ENCODE data around the gene C1QTNF5. TPM values are rescaled to one million over a fixed set of nuclear protein-coding genes. Genes with fewer than 3 reads are reported as not detected.
A peak's percentile ranks its signal among the peaks of the same experiment; 100 is the strongest.

The C1QTNF5 gene
- total RNA-seq, 2 donors from 2014 or later, result 0.62 to 0.66 TPM

DNA sequence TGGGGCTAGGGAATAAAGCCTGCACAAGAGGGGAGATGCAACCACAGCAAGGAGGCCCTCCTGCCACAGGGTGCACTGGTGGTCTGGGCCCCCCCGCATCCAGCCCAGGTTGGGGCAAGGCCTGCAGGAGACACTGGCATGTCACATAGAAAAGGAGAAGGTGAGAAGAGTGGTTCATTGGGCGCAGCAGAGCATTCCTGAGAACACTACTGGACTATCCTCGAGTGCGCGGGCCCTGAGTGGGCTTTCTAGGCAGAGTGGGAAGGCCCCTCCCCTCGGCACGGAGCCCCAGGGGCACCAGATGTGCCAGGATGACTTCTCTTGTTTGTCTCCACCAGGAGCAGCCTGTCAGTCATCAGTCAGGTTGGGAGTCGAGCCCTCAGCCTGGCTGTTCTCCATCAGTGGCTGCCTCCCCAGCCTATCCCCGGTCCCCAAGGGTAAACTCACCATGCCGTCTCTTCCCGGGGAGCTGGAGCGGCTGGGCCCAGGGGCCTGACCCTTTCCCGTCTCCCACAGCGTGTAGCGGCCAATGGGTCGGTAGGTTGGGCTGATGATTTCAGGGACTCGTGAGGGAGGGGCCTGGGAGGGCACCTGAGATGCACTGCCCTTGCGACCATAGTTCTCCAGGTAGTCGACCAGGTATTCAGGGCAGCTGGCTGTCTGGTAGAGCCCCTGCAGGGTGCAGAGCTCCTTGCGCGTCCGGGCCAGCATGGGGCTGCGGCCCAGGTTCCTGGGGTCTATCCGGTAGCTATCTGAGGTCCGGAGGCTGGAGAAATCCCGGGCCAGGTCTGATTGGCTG is 31.8 kb upstream of the C1QTNF5 start:
- Histone ChIP-seq H3K9ac (ENCODE audit: extremely low read depth, low read length, poor library complexity, severe bottlenecking) (no peak overlapping the region), H3K36me3 (ENCODE audit: control insufficient read depth, insufficient read depth, low read length) (peaks cover 44% of the 10 kb centered on the region), H3K27me3 (ENCODE audit: control insufficient read depth, insufficient read depth, low read length, poor library complexity, severe bottlenecking) (no peaks in the 10 kb centered on the region), H3K27ac (ENCODE audit: low read depth, low read length) (no peak overlapping the region), H3K9me3 (ENCODE audit: control insufficient read depth, low read length) (no peaks in the 10 kb centered on the region), H3K4me1 (ENCODE audit: control insufficient read depth, insufficient read depth, low read length) (peaks cover 43% of the 10 kb centered on the region), H3K4me3 (ENCODE audit: low read length) (no peak overlapping the region)
- WGBS, 2 experiments (ENCODE audit: insufficient coverage in 1 of 2, insufficient read length in 1 of 2), result 93 to 95% methylated on average over 18 to 26 of the region's 26 CpGs
- peaks cover 68% of the 10 kb centered on the region for H3K4me1 Mint-ChIP-seq
- TF ChIP-seq CTCF (conservative IDR thresholded peaks at IDR 0.05), result no peak
- H3K9me3 Mint-ChIP-seq, result no peaks in the 10 kb centered on the region
- H3K27me3 Mint-ChIP-seq (ENCODE audit: insufficient read depth), result no peaks in the 10 kb centered on the region
- peaks cover 18% of the 10 kb centered on the region for H3K36me3 Mint-ChIP-seq (ENCODE audit: low read depth)
- DNase-seq, result peak; percentile 36
- H3K27ac Mint-ChIP-seq, result no peak overlapping the region
- H3K4me3 Mint-ChIP-seq, result no peak overlapping the region

DNA sequence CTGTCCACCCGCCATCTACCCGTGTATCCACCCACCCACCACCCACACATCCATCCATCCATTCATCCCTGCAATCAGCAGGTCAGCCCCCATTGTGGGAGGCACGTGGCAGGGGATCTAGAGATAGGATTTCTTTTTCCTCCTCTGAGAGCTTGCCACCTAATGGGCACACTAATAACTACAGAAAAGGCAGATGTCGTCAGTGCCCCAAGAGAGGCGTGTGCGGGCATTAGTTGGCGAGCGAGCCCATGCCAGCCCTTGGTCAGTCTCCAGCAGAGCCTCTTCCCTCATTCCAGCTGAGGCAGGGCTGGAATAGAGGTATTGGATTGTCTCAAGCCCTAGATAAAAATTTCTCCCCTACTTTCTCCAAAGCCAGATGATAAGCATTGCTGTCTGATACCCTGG is 31.1 kb upstream of the C1QTNF5 start:
- 69 to 86% methylated on average over 4 to 8 of the region's 8 CpGs for WGBS, 2 experiments (ENCODE audit: insufficient coverage in 1 of 2, insufficient read length in 1 of 2)

GRCh38 chr11:119371067-119371601 is 30.5 kb upstream of the C1QTNF5 start:
- peaks cover 6% of the 10 kb centered on the region for H3K27me3 Mint-ChIP-seq (ENCODE audit: insufficient read depth)
- Histone ChIP-seq H3K9ac (ENCODE audit: extremely low read depth, low read length, poor library complexity, severe bottlenecking) (no peak overlapping the region), H3K36me3 (ENCODE audit: control insufficient read depth, insufficient read depth, low read length) (peaks cover 52% of the 10 kb centered on the region), H3K4me3 (ENCODE audit: low read length) (no peak overlapping the region), H3K9me3 (ENCODE audit: control insufficient read depth, low read length) (no peaks in the 10 kb centered on the region), H3K27ac (ENCODE audit: low read depth, low read length) (no peak overlapping the region), H3K27me3 (ENCODE audit: control insufficient read depth, insufficient read depth, low read length, poor library complexity, severe bottlenecking) (no peaks in the 10 kb centered on the region), H3K4me1 (ENCODE audit: control insufficient read depth, insufficient read depth, low read length) (peaks cover 32% of the 10 kb centered on the region)
- H3K4me3 Mint-ChIP-seq, result no peak overlapping the region
- no peak overlapping the region for H3K27ac Mint-ChIP-seq
- H3K9me3 Mint-ChIP-seq, result no peaks in the 10 kb centered on the region
- no peak for DNase-seq
- WGBS, 2 experiments (ENCODE audit: insufficient coverage in 1 of 2, insufficient read length in 1 of 2), result 82 to 88% methylated on average over 8 of the region's 8 CpGs
- no peak for TF ChIP-seq CTCF (conservative IDR thresholded peaks at IDR 0.05)
- peaks cover 24% of the 10 kb centered on the region for H3K36me3 Mint-ChIP-seq (ENCODE audit: low read depth)
- peaks cover 59% of the 10 kb centered on the region for H3K4me1 Mint-ChIP-seq

More for the DNA sequence above, 31.1 kb upstream of the C1QTNF5 start:
- Histone ChIP-seq H3K4me1 (ENCODE audit: control insufficient read depth, insufficient read depth, low read length) (peaks cover 38% of the 10 kb centered on the region), H3K27me3 (ENCODE audit: control insufficient read depth, insufficient read depth, low read length, poor library complexity, severe bottlenecking) (no peaks in the 10 kb centered on the region), H3K27ac (ENCODE audit: low read depth, low read length) (no peak overlapping the region), H3K36me3 (ENCODE audit: control insufficient read depth, insufficient read depth, low read length) (peaks cover 51% of the 10 kb centered on the region), H3K9ac (ENCODE audit: extremely low read depth, low read length, poor library complexity, severe bottlenecking) (no peak overlapping the region), H3K4me3 (ENCODE audit: low read length) (no peak overlapping the region), H3K9me3 (ENCODE audit: control insufficient read depth, low read length) (no peaks in the 10 kb centered on the region)
- H3K4me3 Mint-ChIP-seq, result no peak overlapping the region
- DNase-seq, result peak; percentile 40
- TF ChIP-seq CTCF (conservative IDR thresholded peaks at IDR 0.05), result no peak
- no peak overlapping the region for H3K27ac Mint-ChIP-seq
- H3K4me1 Mint-ChIP-seq, result peaks cover 63% of the 10 kb centered on the region
- H3K36me3 Mint-ChIP-seq (ENCODE audit: low read depth), result peaks cover 18% of the 10 kb centered on the region
- H3K9me3 Mint-ChIP-seq, result no peaks in the 10 kb centered on the region
- no peaks in the 10 kb centered on the region for H3K27me3 Mint-ChIP-seq (ENCODE audit: insufficient read depth)

Data from endodermal cell (in vitro differentiated cells).